ENCODE results near the gene LRP4.

The LRP4 gene

GRCh38 chr11:46890665-46891064, 27.7 kb downstream of the LRP4 start:
- Histone ChIP-seq H2AFZ (ENCODE audit: low read length) (no peak overlapping the region), H4K20me1 (ENCODE audit: insufficient read depth, low read length) (no peaks in the 10 kb centered on the region), H3K9me2 (ENCODE audit: low read depth, low read length) (no peaks in the 10 kb centered on the region), H3K36me3 (ENCODE audit: insufficient read depth, low read length) (peaks cover 40% of the 10 kb centered on the region), H3K4me2 (ENCODE audit: low read length) (no peak overlapping the region), H3K9ac (ENCODE audit: low read length) (no peak overlapping the region), H3K27me3 (ENCODE audit: insufficient read depth, low read length) (no peaks in the 10 kb centered on the region), H3K4me1 (ENCODE audit: insufficient read depth, low read length, severe bottlenecking) (peaks cover 11% of the 10 kb centered on the region), H3K9me3 (ENCODE audit: low read length) (no peaks in the 10 kb centered on the region), H3K4me3 (ENCODE audit: low read depth, low read length, poor library complexity, severe bottlenecking) (no peak overlapping the region), H3F3A (ENCODE audit: insufficient read depth, low read length) (no peaks in the 10 kb centered on the region), H3K79me2 (ENCODE audit: insufficient read depth, low read length) (no peaks in the 10 kb centered on the region), H3K27ac (ENCODE audit: low read depth, low read length, poor library complexity, severe bottlenecking) (no peak overlapping the region)
- TF ChIP-seq CTCF (IDR thresholded peaks at IDR 0.05; ENCODE audit: low read length) (no peak), EZH2 (IDR thresholded peaks at IDR 0.05; ENCODE audit: borderline replicate concordance, low read length) (no peak)

- no peaks in the 10 kb centered on the region for H3K79me2 ChIP-seq (ENCODE audit: insufficient read depth, low read length)
Observed at GRCh38 chr11:46889689-46890475, 28.5 kb downstream of the LRP4 start.

GRCh38 chr11:46889251-46889650, 29.1 kb downstream of the LRP4 start:
- no peak overlapping the region for H3K4me2 ChIP-seq (ENCODE audit: low read length)
- no peaks in the 10 kb centered on the region for H3K27me3 ChIP-seq (ENCODE audit: insufficient read depth, low read length)
- no peaks in the 10 kb centered on the region for H3K9me3 ChIP-seq (ENCODE audit: low read length)
- H3K36me3 ChIP-seq (ENCODE audit: insufficient read depth, low read length): peaks cover 41% of the 10 kb centered on the region
- no peak overlapping the region for H3K4me3 ChIP-seq (ENCODE audit: low read depth, low read length, poor library complexity, severe bottlenecking)
- H3F3A ChIP-seq (ENCODE audit: insufficient read depth, low read length): no peaks in the 10 kb centered on the region
- H3K9me2 ChIP-seq (ENCODE audit: low read depth, low read length): no peaks in the 10 kb centered on the region
- H3K27ac ChIP-seq (ENCODE audit: low read depth, low read length, poor library complexity, severe bottlenecking): no peak overlapping the region
- TF ChIP-seq CTCF (IDR thresholded peaks at IDR 0.05; ENCODE audit: low read length): no peak
- no peak for TF ChIP-seq EZH2 (IDR thresholded peaks at IDR 0.05; ENCODE audit: borderline replicate concordance, low read length)
- H2AFZ ChIP-seq (ENCODE audit: low read length): no peak overlapping the region
- no peak overlapping the region for H3K9ac ChIP-seq (ENCODE audit: low read length)
- H3K4me1 ChIP-seq (ENCODE audit: insufficient read depth, low read length, severe bottlenecking): peaks cover 11% of the 10 kb centered on the region
- no peaks in the 10 kb centered on the region for H4K20me1 ChIP-seq (ENCODE audit: insufficient read depth, low read length)
- no peaks in the 10 kb centered on the region for H3K79me2 ChIP-seq (ENCODE audit: insufficient read depth, low read length)

More at GRCh38 chr11:46889689-46890475, 28.5 kb downstream of the LRP4 start:
- Histone ChIP-seq H3K4me3 (ENCODE audit: low read depth, low read length, poor library complexity, severe bottlenecking) (no peak overlapping the region), H4K20me1 (ENCODE audit: insufficient read depth, low read length) (no peaks in the 10 kb centered on the region), H3K9ac (ENCODE audit: low read length) (no peak overlapping the region), H3K9me3 (ENCODE audit: low read length) (no peaks in the 10 kb centered on the region), H3K4me1 (ENCODE audit: insufficient read depth, low read length, severe bottlenecking) (peaks cover 11% of the 10 kb centered on the region), H2AFZ (ENCODE audit: low read length) (no peak overlapping the region), H3K4me2 (ENCODE audit: low read length) (no peak overlapping the region), H3K9me2 (ENCODE audit: low read depth, low read length) (no peaks in the 10 kb centered on the region), H3F3A (ENCODE audit: insufficient read depth, low read length) (no peaks in the 10 kb centered on the region), H3K36me3 (ENCODE audit: insufficient read depth, low read length) (peaks cover 42% of the 10 kb centered on the region), H3K27ac (ENCODE audit: low read depth, low read length, poor library complexity, severe bottlenecking) (no peak overlapping the region), H3K27me3 (ENCODE audit: insufficient read depth, low read length) (no peaks in the 10 kb centered on the region)
- TF ChIP-seq EZH2 (IDR thresholded peaks at IDR 0.05; ENCODE audit: borderline replicate concordance, low read length) (no peak), CTCF (IDR thresholded peaks at IDR 0.05; ENCODE audit: low read length) (peak; percentile 89)

All from OCI-LY1 (cell line).